ENCODE data around the gene ASPG. TPM values are rescaled to one million over a fixed set of nuclear protein-coding genes. Genes with fewer than 3 reads are reported as not detected.

ASPG gene
- total RNA-seq, 1 donor from 2014 or later: not detected

DNA sequence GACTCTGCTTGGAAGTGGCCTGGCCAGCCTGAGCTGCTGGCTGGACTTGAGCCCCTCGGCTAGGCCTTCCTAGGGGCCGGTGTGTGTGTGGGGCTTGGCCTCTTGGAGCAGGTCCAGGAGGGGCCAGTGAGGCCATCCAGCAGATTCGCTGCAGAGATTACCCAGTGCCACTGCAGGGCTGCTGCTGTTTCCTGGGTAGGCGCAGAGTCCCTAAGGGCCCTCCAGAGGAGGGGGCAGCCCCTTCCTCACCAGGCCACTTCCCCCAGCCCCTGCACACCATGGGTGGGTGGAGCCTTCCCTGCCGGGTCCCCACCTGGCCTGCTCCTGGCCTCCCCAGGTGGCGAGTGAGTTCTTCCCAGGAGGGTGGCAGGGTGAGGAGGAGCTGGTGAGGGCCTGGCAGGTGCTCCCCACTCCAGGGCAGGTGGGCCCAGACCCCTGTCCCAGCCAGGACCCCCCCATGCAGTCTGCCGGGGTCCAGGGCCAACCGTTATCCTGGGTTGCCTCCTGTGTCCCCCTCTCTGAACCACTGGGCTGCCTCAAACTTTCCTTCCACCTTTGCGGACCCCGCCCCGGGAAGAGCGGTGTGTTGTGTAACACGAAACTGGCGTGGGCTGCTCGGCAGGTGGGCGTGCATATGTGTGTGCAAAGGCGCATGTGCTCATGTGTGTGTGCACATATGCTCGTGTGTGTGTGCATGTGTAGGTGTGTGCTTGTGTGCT is 25.1 kb downstream of the ASPG start:
- intact Hi-C loops (cut with DNase I): no loop called here
- Histone ChIP-seq H3K36me3 (no peaks in the 10 kb centered on the region), H3K27me3 (no peaks in the 10 kb centered on the region), H3K4me3 (no peak overlapping the region), H3K4me1 (no peaks in the 10 kb centered on the region), H3K9me3 (no peaks in the 10 kb centered on the region), H3K27ac (no peak overlapping the region)
- TF ChIP-seq, protein P1, sequence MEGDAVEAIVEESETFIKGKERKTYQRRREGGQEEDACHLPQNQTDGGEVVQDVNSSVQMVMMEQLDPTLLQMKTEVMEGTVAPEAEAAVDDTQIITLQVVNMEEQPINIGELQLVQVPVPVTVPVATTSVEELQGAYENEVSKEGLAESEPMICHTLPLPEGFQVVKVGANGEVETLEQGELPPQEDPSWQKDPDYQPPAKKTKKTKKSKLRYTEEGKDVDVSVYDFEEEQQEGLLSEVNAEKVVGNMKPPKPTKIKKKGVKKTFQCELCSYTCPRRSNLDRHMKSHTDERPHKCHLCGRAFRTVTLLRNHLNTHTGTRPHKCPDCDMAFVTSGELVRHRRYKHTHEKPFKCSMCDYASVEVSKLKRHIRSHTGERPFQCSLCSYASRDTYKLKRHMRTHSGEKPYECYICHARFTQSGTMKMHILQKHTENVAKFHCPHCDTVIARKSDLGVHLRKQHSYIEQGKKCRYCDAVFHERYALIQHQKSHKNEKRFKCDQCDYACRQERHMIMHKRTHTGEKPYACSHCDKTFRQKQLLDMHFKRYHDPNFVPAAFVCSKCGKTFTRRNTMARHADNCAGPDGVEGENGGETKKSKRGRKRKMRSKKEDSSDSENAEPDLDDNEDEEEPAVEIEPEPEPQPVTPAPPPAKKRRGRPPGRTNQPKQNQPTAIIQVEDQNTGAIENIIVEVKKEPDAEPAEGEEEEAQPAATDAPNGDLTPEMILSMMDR (IDR thresholded peaks at IDR 0.05): no peak
- DNase-seq (ENCODE audit: low spot score in 2 of 2): peak in 1 of 2 donors; percentile 52

DNA sequence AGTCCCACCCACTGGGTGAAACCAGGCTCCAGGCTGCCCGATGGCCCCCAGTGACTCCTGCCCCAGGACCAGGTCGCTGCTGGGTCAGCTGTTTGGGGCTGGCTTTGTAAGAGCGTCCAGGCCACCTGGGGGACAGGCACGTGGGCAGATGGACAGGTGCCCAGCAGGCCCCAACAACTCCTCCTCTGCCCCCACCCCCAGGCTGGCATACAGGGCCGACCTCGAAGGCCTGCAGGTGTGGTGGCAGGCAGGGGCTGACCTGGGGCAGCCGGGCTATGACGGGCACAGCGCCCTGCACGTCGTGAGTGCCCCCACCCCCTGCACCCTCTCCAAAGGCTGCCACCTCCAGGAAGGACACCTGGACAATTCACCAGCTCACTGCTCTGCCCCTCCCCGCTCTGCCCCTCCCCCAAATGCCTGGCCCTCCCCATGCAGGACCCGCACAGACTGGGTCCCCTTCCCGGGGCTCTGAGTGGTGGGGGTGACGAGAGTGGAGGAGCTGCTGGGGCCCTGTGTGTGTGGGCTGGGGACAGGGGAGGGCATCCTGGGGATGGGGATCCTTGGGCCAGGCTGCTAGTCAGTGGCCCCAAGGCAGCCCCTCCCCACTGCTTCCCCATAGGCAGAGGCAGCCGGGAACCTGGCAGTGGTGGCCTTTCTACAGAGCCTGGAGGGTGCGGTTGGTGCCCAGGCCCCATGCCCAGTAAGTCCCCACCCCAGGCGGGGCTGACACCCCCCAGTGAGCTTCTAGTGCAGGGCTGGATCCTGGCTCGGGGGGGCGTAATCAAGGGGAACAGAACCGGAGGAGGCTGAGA is 26.0 kb downstream of the ASPG start:
- intact Hi-C loops (cut with DNase I): no loop called here
- Histone ChIP-seq H3K27me3 (no peaks in the 10 kb centered on the region), H3K27ac (no peak overlapping the region), H3K9me3 (no peaks in the 10 kb centered on the region), H3K4me1 (no peaks in the 10 kb centered on the region), H3K4me3 (no peak overlapping the region), H3K36me3 (no peaks in the 10 kb centered on the region)
- DNase-seq (ENCODE audit: low spot score in 2 of 2): peak in 1 of 2 donors; percentile 55
- TF ChIP-seq, protein P1 (IDR thresholded peaks at IDR 0.05): no peak

DNA sequence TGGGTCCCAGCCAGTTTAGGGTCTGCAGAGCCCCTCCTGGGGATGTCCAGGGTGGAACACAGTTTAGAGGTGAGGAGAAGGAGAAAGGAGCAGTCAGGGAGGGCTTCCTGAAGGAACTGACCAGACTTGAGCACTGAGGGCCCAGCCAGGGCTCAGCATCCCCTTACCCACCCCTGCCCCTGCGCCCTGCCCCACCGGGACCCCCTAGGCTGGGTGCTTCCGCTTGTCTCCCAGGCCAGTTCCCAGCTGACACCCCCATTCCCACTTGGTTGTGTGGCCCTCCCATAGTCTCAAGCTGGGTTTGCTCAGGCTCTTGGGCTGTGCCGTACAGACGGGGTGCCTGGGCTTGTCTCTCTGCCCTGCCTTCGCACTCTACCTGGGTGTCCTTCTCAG is 26.6 kb downstream of the ASPG start:
- H3K4me1 ChIP-seq: no peaks in the 10 kb centered on the region
- no peak overlapping the region for H3K27ac ChIP-seq
- H3K36me3 ChIP-seq: no peaks in the 10 kb centered on the region
- no peak overlapping the region for H3K4me3 ChIP-seq
- DNase-seq (ENCODE audit: low spot score in 2 of 2): peak in 1 of 2 donors; percentile 34
- intact Hi-C loops (cut with DNase I): no loop called here
- H3K27me3 ChIP-seq: no peaks in the 10 kb centered on the region
- H3K9me3 ChIP-seq: no peaks in the 10 kb centered on the region
- TF ChIP-seq, protein P1 (IDR thresholded peaks at IDR 0.05): no peak

DNA sequence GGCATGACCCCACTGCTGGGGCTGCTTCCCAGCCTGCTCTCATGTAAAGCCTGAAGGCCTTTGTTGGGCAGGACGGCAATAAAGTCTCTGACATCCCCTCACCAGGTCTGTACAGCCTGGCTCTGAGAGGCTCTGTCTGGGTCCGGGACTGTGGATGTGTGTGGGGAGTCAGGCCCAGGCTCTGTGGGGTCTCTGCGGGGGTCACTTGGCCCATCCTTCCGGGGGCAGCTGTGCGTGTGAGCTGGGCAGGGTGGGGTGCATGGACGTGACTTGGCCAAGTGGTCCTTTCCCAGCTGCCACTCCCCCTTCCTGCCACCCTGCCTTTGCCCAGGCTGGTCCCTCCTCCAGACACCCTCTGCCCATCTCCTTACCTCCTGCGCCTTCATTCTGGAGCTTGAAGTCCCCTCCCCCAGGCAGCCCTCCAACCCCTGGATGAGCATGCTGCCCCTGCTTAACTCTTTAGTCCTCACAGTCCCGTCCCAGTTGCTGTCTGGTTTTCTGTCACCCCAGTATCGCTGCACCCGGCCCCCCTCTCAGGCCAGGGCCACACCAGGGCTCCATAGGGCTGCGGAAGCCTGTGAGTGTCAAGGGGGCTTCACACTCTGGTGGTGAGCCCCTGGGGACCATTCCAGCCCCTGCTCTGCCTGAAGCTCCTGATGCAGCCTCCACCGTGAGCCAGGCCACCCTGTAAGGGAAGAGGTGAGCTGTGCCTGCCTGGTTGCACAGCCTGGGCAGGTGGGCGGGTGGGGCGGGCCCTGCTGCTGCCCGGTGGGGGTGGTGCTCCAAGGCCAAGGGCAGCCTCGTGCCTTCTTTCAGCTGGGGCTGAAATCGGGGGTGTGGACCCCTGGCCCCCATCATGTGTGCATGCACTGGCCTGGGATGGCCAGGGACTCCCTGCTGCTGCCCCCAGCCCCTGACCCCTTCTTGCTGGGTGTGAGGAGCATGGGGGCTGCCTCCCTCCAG is 27.4 kb downstream of the ASPG start:
- Histone ChIP-seq H3K27ac (no peak overlapping the region), H3K27me3 (no peaks in the 10 kb centered on the region), H3K4me1 (no peaks in the 10 kb centered on the region), H3K9me3 (no peaks in the 10 kb centered on the region), H3K4me3 (no peak overlapping the region), H3K36me3 (no peaks in the 10 kb centered on the region)
- intact Hi-C loops (cut with DNase I): no loop called here
- peak in 1 of 2 donors; percentile 52 for DNase-seq (ENCODE audit: low spot score in 2 of 2)
- TF ChIP-seq, protein P1 (IDR thresholded peaks at IDR 0.05): no peak

DNA sequence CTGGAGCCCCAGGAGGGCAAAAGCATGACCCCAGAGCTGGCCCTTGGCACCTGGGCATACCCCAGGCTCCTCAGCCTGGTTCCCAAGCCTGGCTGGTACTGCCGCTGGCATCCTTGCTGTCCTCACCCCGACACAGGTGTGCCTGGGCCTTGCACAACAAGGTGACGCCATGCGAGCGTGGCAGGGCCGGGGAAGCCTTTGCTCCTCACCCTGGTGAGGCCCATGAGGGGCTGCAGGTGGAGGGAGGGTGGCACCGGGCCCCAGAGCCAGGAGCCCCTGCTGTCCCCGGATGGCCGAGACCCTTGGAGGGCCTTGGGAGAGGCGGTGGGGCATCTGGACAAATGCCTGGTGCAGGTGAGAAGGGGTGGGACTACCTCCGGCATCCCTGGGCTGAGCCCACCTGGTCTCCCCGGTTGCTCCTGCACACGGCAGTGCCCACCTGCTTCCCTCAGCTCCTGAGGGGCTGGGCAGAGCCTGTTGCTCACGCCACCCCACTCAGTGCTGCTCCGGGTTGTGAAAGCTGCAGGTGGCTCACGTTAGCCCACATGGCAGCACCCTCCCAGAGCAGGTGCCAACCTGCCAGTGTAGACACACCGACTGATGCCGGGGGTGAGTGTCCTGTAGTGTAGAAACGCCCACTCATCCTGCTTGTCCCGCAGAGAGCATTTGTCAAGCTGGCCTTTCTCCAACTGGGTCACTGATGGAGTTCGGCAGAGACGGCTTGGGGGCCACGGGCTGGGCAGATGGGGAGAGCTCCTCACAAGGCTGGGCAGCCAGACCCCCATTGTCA is 28.3 kb downstream of the ASPG start:
- intact Hi-C loops (cut with DNase I): no loop called here
- peak in 1 of 2 donors; percentile 58 for DNase-seq (ENCODE audit: low spot score in 2 of 2)
- TF ChIP-seq, protein P1 (IDR thresholded peaks at IDR 0.05): no peak

More for the DNA sequence above, 28.3 kb downstream of the ASPG start:
- H3K27me3 ChIP-seq: no peaks in the 10 kb centered on the region
- H3K4me1 ChIP-seq: no peaks in the 10 kb centered on the region
- no peaks in the 10 kb centered on the region for H3K9me3 ChIP-seq
- no peak overlapping the region for H3K27ac ChIP-seq
- H3K36me3 ChIP-seq: no peaks in the 10 kb centered on the region
- H3K4me3 ChIP-seq: no peak overlapping the region

All from ascending aorta (tissue), 2 donors.